A673 (cell line): ENCODE data around the gene DHRSX. TPM values are rescaled to one million over a fixed set of nuclear protein-coding genes. Genes with fewer than 3 reads are reported as not detected.
"Not testable (repeated sequence)": the region's sequence is repeated elsewhere in the genome, so short reads cannot be mapped to it uniquely, and the experiment has no call there.

Source experiments
- BruUV-seq: library from RNA; stranded (reverse); fragments of 400-500 nt; replicated peaks from 2 replicates; lab custom pipeline; 2021; lab: Mats Ljungman, UMichigan
- CTCF ChIA-PET: fragments of 300-600 bp; sonication (Branson Sonifier 250); formaldehyde crosslinking; loops from one replicate; lab custom pipeline; 2022; ENCODE audit warnings: antibody characterized with exemption; lab: Charles Lee
- POLR2A ChIA-PET: fragments of 300-600 bp; sonication (Branson Sonifier 250); formaldehyde crosslinking; loops from one replicate; lab custom pipeline; 2022; ENCODE audit warnings: antibody characterized with exemption; ENCODE audit not compliant: low non-redundant PET; lab: Charles Lee
- DNase-seq: peaks from one replicate; pipeline ENCODE4 v3.0.0-alpha.2; 2015; ENCODE audit warnings: low spot score
- H3K27ac ChIP-seq: fragments of 200-600 bp; sonication (generic); 2 replicates; pipeline ENCODE4 v1.5.1; 2016; ENCODE audit warnings: mixed run types, low read depth, mild to moderate bottlenecking, mixed read lengths, antibody characterized with exemption, low read length; ENCODE audit not compliant: poor library complexity, severe bottlenecking
- H3K27me3 ChIP-seq: fragments of 200-600 bp; sonication (generic); replicated peaks from 2 replicates; pipeline ENCODE4 v1.6.1; 2017; ENCODE audit warnings: mixed run types, low read depth, mild to moderate bottlenecking, mixed read lengths, antibody characterized with exemption, low read length; ENCODE audit not compliant: insufficient read depth, poor library complexity
- H3K36me3 ChIP-seq: fragments of 200-600 bp; sonication (generic); 2 replicates; pipeline ENCODE4 v1.6.1; 2016; ENCODE audit warnings: mixed run types, mild to moderate bottlenecking, mixed read lengths, antibody characterized with exemption, low read length; ENCODE audit not compliant: insufficient read depth, poor library complexity, severe bottlenecking
- H3K4me1 ChIP-seq: fragments of 200-600 bp; sonication (generic); 2 replicates; pipeline ENCODE4 v1.6.1; 2017; ENCODE audit warnings: mixed run types, mild to moderate bottlenecking, mixed read lengths, antibody characterized with exemption, low read length; ENCODE audit not compliant: insufficient read depth, poor library complexity, severe bottlenecking
- H3K4me3 ChIP-seq: fragments of 200-600 bp; sonication (generic); 2 replicates; pipeline ENCODE4 v1.5.1; 2016; ENCODE audit warnings: low read depth, mixed run types, mild to moderate bottlenecking, mixed read lengths, low read length; ENCODE audit not compliant: poor library complexity, severe bottlenecking
- H3K9me3 ChIP-seq: fragments of 200-600 bp; sonication (generic); 2 replicates; pipeline ENCODE4 v1.6.1; 2016; ENCODE audit warnings: mixed run types, low read depth, mild to moderate bottlenecking, mixed read lengths, antibody characterized with exemption, low read length; ENCODE audit not compliant: poor library complexity, severe bottlenecking
- EZH2 ChIP-seq: fragments of 200-600 bp; sonication (generic); IDR thresholded peaks from 2 replicates; pipeline ENCODE4 v1.6.1; 2017; ENCODE audit warnings: borderline replicate concordance, low read depth, mild to moderate bottlenecking, mixed read lengths, antibody characterized with exemption, low read length; ENCODE audit not compliant: poor library complexity, severe bottlenecking
- intact Hi-C: fragments of 100-400 bp; cut with micrococcal nuclease; formaldehyde crosslinking; loops from one replicate; pipeline ENCODE4 v1.10.0; 2022; ENCODE audit not compliant: unreplicated experiment
- total RNA-seq: library from RNA; stranded (reverse); gene quantifications from 2 replicates; pipeline ENCODE4 v1.2.3, GENCODE V29; 2021
- TF ChIP-seq, protein P1 (sequence below): fragments of 300-800, 200-600 bp; sonication (generic); conservative IDR thresholded peaks from 2 replicates; pipeline ENCODE4 v1.5.1; 2017; ENCODE audit warnings: low read depth, mild to moderate bottlenecking, antibody characterized with exemption, low read length, moderate library complexity, mixed read lengths

DHRSX gene
- total RNA-seq, 1 experiment from 2014 or later = 30.2 TPM

DNA sequence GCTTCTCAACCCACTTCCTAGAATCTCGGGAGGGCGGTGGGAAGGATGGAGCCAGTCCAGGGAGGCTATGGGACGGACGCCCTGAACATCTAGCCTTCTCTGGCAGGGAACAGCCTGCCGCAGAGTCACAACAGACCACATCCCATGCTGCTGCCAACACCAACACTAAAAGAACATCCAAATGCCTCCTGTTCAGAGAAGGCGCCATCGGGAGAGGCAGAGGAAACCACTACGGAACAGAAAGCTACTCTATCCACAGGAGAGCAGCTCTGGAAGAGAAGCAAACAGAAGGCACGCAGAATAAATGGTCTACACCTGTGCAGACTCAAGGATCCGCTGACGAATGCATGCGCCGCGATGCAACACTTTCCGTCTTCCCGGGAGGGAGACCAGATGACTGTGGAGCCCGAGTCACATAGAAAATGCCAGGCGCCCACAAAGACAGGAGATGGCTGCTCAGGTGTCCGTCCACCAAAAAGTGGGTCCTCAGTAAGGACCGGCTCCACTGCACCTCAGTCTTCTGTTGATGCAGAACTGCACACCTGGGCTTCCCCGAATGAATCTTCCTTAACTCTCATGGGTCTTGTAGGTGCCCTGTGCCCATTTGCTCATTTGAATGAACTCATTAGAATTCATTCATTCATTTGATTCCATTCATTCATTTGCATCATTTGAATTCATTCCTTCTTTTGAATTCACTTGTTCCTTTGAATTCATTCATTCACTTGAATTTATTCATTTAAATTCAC is 217.5 kb downstream of the DHRSX start:
- H3K36me3 ChIP-seq = no peaks in the 10 kb centered on the region
- CTCF ChIA-PET = no interaction called here
- POLR2A ChIA-PET = no interaction called here
- intact Hi-C loops = no loop called here
- no peaks in the 10 kb centered on the region for H3K9me3 ChIP-seq
- no TSS peak for BruUV-seq
- DNase-seq = peak; percentile 42
- no peak for TF ChIP-seq EZH2
- TF ChIP-seq, protein P1, sequence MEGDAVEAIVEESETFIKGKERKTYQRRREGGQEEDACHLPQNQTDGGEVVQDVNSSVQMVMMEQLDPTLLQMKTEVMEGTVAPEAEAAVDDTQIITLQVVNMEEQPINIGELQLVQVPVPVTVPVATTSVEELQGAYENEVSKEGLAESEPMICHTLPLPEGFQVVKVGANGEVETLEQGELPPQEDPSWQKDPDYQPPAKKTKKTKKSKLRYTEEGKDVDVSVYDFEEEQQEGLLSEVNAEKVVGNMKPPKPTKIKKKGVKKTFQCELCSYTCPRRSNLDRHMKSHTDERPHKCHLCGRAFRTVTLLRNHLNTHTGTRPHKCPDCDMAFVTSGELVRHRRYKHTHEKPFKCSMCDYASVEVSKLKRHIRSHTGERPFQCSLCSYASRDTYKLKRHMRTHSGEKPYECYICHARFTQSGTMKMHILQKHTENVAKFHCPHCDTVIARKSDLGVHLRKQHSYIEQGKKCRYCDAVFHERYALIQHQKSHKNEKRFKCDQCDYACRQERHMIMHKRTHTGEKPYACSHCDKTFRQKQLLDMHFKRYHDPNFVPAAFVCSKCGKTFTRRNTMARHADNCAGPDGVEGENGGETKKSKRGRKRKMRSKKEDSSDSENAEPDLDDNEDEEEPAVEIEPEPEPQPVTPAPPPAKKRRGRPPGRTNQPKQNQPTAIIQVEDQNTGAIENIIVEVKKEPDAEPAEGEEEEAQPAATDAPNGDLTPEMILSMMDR = no peak
- no peak overlapping the region for H3K27ac ChIP-seq
- no peak overlapping the region for H3K4me3 ChIP-seq
- no peaks in the 10 kb centered on the region for H3K4me1 ChIP-seq
- no peaks in the 10 kb centered on the region for H3K27me3 ChIP-seq

DNA sequence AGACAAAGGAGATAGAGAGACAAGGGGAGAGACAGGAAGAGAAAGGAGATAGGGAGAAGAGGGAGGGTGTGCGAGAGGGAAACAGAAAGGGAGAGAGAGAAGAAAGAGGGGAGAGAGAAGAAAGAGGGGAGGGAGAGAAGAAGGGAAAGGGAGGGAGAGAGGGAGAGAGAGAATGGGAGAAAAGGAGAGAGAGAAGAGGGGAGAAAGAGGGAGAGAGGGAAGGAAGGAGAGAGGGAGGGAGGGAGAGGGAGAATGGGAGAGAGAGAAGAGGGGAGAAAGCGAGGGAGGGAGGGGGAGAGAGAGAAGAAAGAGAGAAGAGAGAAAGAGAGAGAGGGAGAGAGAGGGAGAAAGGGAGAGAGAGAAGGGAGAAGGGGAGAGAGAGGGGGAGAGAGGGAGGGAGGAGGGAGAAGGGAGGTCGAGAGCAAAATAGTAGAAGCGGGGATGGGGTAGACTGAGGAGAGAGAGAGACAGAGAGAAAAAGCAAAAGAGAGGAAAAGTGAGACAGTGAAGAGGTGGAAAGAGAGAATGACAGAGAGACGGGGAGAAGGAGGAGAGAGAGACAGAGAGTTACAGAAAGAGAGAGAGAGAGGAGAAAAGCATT is 218.2 kb downstream of the DHRSX start:
- TF ChIP-seq, protein P1 = no peak
- TF ChIP-seq EZH2 = no peak
- Histone ChIP-seq H3K4me1 (no peaks in the 10 kb centered on the region), H3K27ac (no peak overlapping the region), H3K4me3 (no peak overlapping the region), H3K27me3 (no peaks in the 10 kb centered on the region), H3K9me3 (no peaks in the 10 kb centered on the region), H3K36me3 (no peaks in the 10 kb centered on the region)
- CTCF ChIA-PET = no interaction called here
- POLR2A ChIA-PET = no interaction called here
- no TSS peak for BruUV-seq
- DNase-seq = no peak
- intact Hi-C loops = no loop called here

DNA sequence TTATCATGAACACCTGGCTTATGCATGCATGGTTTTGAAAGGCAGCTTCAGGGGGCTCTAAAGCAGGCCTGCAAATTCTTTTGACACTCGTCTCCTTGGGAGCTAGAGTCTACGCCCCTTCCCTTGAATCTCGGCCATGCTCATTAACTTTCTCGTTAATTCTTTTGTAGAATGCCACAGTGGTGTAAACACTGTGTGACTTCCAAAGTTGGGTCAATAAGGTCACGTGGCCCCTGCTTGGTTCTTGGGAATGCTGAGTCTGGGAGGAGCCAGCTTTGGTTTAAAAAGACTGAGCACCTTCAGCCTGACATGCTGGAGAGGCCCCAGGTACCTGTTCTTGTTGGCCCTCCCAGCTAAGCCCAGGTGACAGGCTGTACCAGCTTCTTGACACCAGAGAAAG is 228.4 kb downstream of the DHRSX start:
- intact Hi-C loops = no loop called here
- Histone ChIP-seq H3K36me3 (no peaks in the 10 kb centered on the region), H3K27ac (no peak overlapping the region), H3K27me3 (no peaks in the 10 kb centered on the region), H3K9me3 (no peaks in the 10 kb centered on the region), H3K4me1 (no peaks in the 10 kb centered on the region), H3K4me3 (no peak overlapping the region)
- no peak for DNase-seq
- POLR2A ChIA-PET = no interaction called here
- TF ChIP-seq EZH2 = no peak
- TF ChIP-seq, protein P1 = no peak
- no TSS peak for BruUV-seq
- CTCF ChIA-PET = no interaction called here

DNA sequence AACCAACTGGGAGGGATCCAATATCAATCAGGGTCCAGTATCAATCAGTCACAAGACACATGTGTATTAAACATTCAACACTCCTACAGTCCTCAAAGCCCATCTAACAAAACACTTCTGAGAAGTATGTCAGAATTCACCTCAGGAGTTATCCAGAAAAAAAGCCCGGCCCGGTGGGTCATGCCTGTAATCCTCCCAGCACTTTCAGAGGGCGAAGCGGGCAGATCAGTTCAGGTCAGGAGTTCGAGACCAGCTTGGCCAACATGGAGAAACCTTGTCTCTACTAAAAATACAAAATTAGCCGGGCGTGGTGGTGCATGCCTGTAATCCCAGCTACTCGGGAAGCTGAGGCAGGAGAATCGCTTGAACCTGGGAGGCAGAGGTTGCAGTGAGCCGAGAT is 229.2 kb downstream of the DHRSX start:
- H3K27me3 ChIP-seq, DNase-seq, H3K4me1 ChIP-seq, H3K27ac ChIP-seq, H3K4me3 ChIP-seq, H3K9me3 ChIP-seq, POLR2A ChIA-PET, intact Hi-C loops, H3K36me3 ChIP-seq, CTCF ChIA-PET, BruUV-seq: not testable (repeated sequence)

DNA sequence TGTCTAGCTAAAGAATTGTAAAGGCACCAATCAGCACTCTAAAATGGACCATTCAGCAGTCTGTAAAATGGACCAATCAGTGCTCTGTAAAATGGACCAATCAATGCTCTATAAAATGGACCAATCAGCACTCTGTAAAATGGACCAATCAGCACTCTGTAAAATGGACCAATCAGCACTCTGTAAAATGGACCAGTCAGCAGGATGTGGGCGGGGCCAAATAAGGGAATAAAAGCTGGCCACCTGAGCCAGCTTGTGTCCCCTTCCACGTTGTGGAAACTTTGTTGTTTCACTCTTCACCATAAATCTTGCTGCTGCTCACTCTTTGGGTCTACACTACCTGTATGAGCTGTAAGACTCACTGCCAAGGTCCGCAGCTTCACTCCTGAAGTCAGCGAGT is 230.0 kb downstream of the DHRSX start:
- DNase-seq, H3K4me3 ChIP-seq, H3K27me3 ChIP-seq, CTCF ChIA-PET, H3K36me3 ChIP-seq, H3K27ac ChIP-seq, H3K9me3 ChIP-seq, H3K4me1 ChIP-seq, intact Hi-C loops, POLR2A ChIA-PET, BruUV-seq: not testable (repeated sequence)
